Brain microvascular endothelial cell (primary cell): ENCODE results near the gene CLASP1.

Source experiments
- DNase-seq: peaks from one replicate; pipeline ENCODE4 v3.0.0-alpha.2; 2020
- H3K27ac ChIP-seq: fragments of 250-450 bp; sonication (Bioruptor Pico); 2 replicates; pipeline ENCODE4 v1.5.1; 2020; ENCODE audit warnings: mild to moderate bottlenecking, moderate library complexity
- H3K27me3 ChIP-seq: fragments of 250-450 bp; sonication (Bioruptor Pico); replicated peaks from 2 replicates; pipeline ENCODE4 v1.5.1; 2020; ENCODE audit warnings: mild to moderate bottlenecking
- H3K36me3 ChIP-seq: fragments of 250-450 bp; sonication (Bioruptor Pico); replicated peaks from 2 replicates; pipeline ENCODE4 v1.5.1; 2020; ENCODE audit warnings: mild to moderate bottlenecking
- H3K4me3 ChIP-seq: 2 replicates; pipeline ENCODE4 v1.5.1; 2011; ENCODE audit warnings: low read depth, mild to moderate bottlenecking, control low read depth, low read length, moderate library complexity
- in situ Hi-C: cut with HindIII; loops from 2 replicates; pipeline ENCODE4 v1.10.0; 2017; ENCODE audit warnings: low sequenced_read_pairs, low pct_ligation_motif_present
- TF ChIP-seq, protein P1 (sequence below): IDR thresholded peaks from 2 replicates; pipeline ENCODE4 v1.5.1; 2011; ENCODE audit warnings: low read depth, mild to moderate bottlenecking, moderate library complexity, low read length, control low read depth, inconsistent platforms; ENCODE audit errors: missing control alignments

CLASP1 gene

DNA sequence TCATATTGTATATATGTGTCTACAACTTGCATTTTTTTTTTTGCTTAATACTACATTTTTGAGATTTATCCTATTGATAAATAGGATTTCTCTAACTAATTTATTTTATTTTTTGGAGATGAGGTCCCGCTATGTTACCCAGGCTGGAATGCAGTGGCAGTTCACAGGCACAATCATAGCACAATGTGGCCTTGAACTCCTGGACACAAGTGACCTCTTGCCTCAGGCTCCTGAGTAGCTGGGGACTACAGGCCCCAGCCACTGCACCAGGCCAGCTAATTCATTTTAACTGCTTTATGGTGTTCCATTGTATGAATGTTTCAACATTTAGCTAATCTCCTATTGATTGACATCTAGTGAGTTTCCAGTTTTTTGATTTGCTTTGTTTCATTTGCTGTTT is 16.8 kb upstream of the CLASP1 start:
- TF ChIP-seq, protein P1, sequence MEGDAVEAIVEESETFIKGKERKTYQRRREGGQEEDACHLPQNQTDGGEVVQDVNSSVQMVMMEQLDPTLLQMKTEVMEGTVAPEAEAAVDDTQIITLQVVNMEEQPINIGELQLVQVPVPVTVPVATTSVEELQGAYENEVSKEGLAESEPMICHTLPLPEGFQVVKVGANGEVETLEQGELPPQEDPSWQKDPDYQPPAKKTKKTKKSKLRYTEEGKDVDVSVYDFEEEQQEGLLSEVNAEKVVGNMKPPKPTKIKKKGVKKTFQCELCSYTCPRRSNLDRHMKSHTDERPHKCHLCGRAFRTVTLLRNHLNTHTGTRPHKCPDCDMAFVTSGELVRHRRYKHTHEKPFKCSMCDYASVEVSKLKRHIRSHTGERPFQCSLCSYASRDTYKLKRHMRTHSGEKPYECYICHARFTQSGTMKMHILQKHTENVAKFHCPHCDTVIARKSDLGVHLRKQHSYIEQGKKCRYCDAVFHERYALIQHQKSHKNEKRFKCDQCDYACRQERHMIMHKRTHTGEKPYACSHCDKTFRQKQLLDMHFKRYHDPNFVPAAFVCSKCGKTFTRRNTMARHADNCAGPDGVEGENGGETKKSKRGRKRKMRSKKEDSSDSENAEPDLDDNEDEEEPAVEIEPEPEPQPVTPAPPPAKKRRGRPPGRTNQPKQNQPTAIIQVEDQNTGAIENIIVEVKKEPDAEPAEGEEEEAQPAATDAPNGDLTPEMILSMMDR: no peak
- H3K36me3 ChIP-seq: no peaks in the 10 kb centered on the region
- no peak overlapping the region for H3K27ac ChIP-seq
- DNase-seq: no peak
- H3K27me3 ChIP-seq: no peaks in the 10 kb centered on the region
- no peak overlapping the region for H3K4me3 ChIP-seq
- in situ Hi-C loops: no loop called here

DNA sequence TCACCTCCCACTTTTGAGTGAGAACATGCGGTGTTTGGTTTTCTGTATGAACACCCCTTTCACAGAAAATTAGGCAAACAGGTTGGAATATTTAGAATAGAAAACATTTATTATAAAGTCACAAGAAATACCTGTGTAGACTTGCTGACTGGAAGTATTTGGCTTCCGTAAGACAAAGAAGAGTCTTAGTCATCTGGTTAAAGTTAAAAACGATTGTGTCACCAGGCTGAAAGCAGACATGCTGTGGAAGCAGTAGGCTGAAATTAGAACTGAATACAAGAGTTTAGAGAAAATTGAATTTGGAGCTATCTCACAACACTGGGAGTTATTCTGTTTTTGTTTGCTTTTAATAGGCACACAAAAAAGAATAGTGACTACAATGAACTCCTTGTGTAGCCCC is 16.2 kb upstream of the CLASP1 start:
- no peak for DNase-seq
- no peak overlapping the region for H3K4me3 ChIP-seq
- H3K36me3 ChIP-seq: no peaks in the 10 kb centered on the region
- TF ChIP-seq, protein P1: no peak
- in situ Hi-C loops: no loop called here
- no peak overlapping the region for H3K27ac ChIP-seq
- no peaks in the 10 kb centered on the region for H3K27me3 ChIP-seq

DNA sequence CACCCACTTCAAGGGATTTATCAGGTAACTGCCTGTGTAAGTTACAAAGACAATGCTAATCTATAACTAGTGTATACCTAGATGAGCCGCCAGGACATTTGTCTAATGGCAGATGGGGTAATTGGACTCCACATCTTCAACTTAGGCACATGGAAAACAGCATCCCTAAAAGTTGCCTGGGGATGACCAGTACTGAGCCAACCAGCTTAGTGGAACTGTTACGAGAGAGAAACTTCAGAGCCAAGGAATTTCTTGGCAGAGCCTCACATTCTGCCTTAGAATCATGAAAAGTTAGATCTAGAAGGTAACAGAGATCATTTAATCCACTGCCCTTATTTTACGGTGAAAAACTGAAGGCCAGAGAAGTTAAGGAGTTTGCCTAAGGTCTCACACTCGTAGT is 15.5 kb upstream of the CLASP1 start:
- Histone ChIP-seq H3K27me3 (no peaks in the 10 kb centered on the region), H3K4me3 (no peak overlapping the region), H3K27ac (no peak overlapping the region), H3K36me3 (no peaks in the 10 kb centered on the region)
- no peak for DNase-seq
- in situ Hi-C loops: no loop called here
- TF ChIP-seq, protein P1: no peak

DNA sequence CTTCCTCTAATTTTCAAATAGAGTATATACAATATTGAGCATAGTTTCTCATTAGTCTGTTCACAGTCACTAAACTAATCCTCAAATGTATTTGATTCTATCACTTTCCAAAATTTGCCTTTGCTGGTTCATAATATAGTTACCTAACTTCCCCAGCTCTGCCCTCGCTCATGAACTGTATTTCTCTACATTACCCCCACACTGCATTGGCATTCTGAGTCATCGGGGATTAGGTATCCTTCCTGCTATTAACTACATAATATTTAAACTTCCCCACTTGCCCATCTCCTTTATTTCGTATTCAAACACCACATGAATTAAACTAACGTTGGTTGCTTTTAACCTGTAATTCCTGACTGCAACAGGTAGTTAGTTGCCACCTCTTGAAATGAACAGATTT is 14.8 kb upstream of the CLASP1 start:
- no peak for DNase-seq
- Histone ChIP-seq H3K36me3 (no peaks in the 10 kb centered on the region), H3K27me3 (no peaks in the 10 kb centered on the region), H3K27ac (no peak overlapping the region), H3K4me3 (no peak overlapping the region)
- in situ Hi-C loops: no loop called here
- TF ChIP-seq, protein P1: no peak

DNA sequence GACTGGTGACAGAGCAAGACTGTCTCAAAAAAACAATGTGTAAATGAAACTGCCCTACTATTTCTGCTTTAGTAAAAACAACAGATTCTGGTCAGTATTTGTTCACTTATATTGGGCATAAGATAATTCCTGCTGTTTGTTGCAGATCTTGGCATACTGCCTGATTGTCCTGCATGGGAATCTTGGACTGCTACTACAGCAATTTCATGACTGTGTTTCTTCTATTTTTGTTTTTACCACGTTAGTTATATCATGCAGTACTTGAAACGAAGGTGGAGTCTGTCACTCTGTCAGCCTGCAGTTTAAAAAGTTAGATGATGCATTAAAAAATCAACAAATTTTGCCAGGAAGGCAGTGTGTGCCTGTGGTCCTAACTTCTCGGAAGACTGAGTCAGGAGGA is 14.2 kb upstream of the CLASP1 start:
- no peak overlapping the region for H3K27ac ChIP-seq
- H3K4me3 ChIP-seq: no peak overlapping the region
- TF ChIP-seq, protein P1: no peak
- H3K36me3 ChIP-seq: no peaks in the 10 kb centered on the region
- in situ Hi-C loops: no loop called here
- no peak for DNase-seq
- H3K27me3 ChIP-seq: no peaks in the 10 kb centered on the region

DNA sequence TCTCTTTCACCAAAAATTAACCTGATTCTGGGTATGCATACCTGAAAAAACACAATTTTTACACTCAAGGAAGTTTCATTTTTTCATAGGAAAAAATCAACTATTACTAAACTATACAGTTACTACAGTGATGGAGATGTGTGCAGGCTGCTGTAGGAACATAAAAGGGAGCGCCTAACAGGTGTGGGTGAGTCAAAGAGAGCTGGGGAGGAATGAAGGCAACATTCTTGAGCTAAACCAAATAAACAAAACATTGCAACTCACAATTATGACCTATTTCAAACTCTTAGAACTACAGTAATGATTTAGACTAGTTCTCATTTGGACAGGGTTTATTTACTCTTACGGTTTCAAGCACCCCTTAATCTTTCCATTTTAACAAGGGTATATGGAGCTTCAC is 13.4 kb upstream of the CLASP1 start:
- no peak for DNase-seq
- Histone ChIP-seq H3K4me3 (no peak overlapping the region), H3K27ac (no peak overlapping the region), H3K36me3 (no peaks in the 10 kb centered on the region), H3K27me3 (no peaks in the 10 kb centered on the region)
- TF ChIP-seq, protein P1: no peak
- in situ Hi-C loops: no loop called here
